SK-N-SH treated with all-trans-retinoic acid at 6 μM for 48 hours (cell line): ENCODE results near the gene COL24A1.

Source experiments
- ATAC-seq: fragments of 200-7000 bp; cut with Tn5 transposase; 3 replicates; pipeline ENCODE4 v1.9.1; 2020; ENCODE audit warnings: mild to moderate bottlenecking, moderate library complexity
- ARNTL ChIP-seq: fragments of 450-650 bp; formaldehyde crosslinking; IDR thresholded peaks from 2 replicates; pipeline ENCODE4 v1.5.0; 2020; ENCODE audit warnings: low read depth, mild to moderate bottlenecking, moderate library complexity, borderline replicate concordance
- BACH2 ChIP-seq: fragments of 250-450 bp; sonication (Bioruptor Pico); IDR thresholded peaks from 2 replicates; pipeline ENCODE4 v1.9.0; 2021; ENCODE audit warnings: mild to moderate bottlenecking, borderline replicate concordance
- CSDC2 ChIP-seq: fragments of 250-450 bp; sonication (Bioruptor Pico); IDR thresholded peaks from 2 replicates; pipeline ENCODE4 v1.5.0; 2020; ENCODE audit warnings: mild to moderate bottlenecking, moderate library complexity
- CSRNP3 ChIP-seq: fragments of 250-450 bp; sonication (Bioruptor Pico); IDR thresholded peaks from 2 replicates; pipeline ENCODE4 v1.5.1; 2021; ENCODE audit warnings: mild to moderate bottlenecking, moderate library complexity
- ESRRG ChIP-seq: fragments of 250-450 bp; sonication (Bioruptor Pico); IDR thresholded peaks from 2 replicates; pipeline ENCODE4 v1.6.1; 2021; ENCODE audit warnings: mild to moderate bottlenecking
- GLIS3 ChIP-seq: fragments of 250-450 bp; sonication (Bioruptor Pico); IDR thresholded peaks from 2 replicates; pipeline ENCODE4 v1.5.0; 2020; ENCODE audit warnings: mild to moderate bottlenecking, moderate library complexity
- ISL1 ChIP-seq: fragments of 250-450 bp; sonication (Bioruptor Pico); IDR thresholded peaks from 2 replicates; pipeline ENCODE4 v2.1.2; 2022; ENCODE audit warnings: mild to moderate bottlenecking, moderate library complexity
- OSR1 ChIP-seq: fragments of 250-450 bp; sonication (Bioruptor Pico); IDR thresholded peaks from 2 replicates; pipeline ENCODE4 v1.8.0; 2022; ENCODE audit warnings: moderate library complexity, mild to moderate bottlenecking, inconsistent platforms
- PATZ1 ChIP-seq: fragments of 250-450 bp; sonication (Bioruptor Pico); IDR thresholded peaks from 2 replicates; pipeline ENCODE4 v1.8.0; 2020; ENCODE audit warnings: mild to moderate bottlenecking, moderate library complexity, borderline replicate concordance
- POU6F1 ChIP-seq: fragments of 250-450 bp; sonication (Bioruptor Pico); IDR thresholded peaks from 2 replicates; pipeline ENCODE4 v1.8.0; 2021; ENCODE audit warnings: low read depth, mild to moderate bottlenecking, moderate library complexity, borderline replicate concordance
- PPARA ChIP-seq: fragments of 250-450 bp; sonication (Bioruptor Pico); IDR thresholded peaks from 2 replicates; pipeline ENCODE4 v1.5.0; 2020; ENCODE audit warnings: mild to moderate bottlenecking, borderline replicate concordance
- RARB ChIP-seq: fragments of 250-450 bp; sonication (Bioruptor Pico); IDR thresholded peaks from 2 replicates; pipeline ENCODE4 v1.8.0; 2021; ENCODE audit warnings: mild to moderate bottlenecking, moderate library complexity
- SNAI2 ChIP-seq: fragments of 250-450 bp; sonication (Bioruptor Pico); IDR thresholded peaks from 2 replicates; pipeline ENCODE4 v1.5.0; 2020; ENCODE audit warnings: mild to moderate bottlenecking, moderate library complexity
- TCF4 ChIP-seq: fragments of 250-450 bp; sonication (Bioruptor Pico); IDR thresholded peaks from 2 replicates; pipeline ENCODE4 v1.8.0; 2021; ENCODE audit warnings: mild to moderate bottlenecking, moderate library complexity, borderline replicate concordance
- TSHZ2 ChIP-seq: fragments of 250-450 bp; sonication (Bioruptor Pico); IDR thresholded peaks from 2 replicates; pipeline ENCODE4 v1.5.0; 2020; ENCODE audit warnings: mild to moderate bottlenecking, moderate library complexity
- ZC3H10 ChIP-seq: fragments of 250-450 bp; sonication (Bioruptor Pico); IDR thresholded peaks from 2 replicates; pipeline ENCODE4 v1.5.1; 2021; ENCODE audit warnings: mild to moderate bottlenecking, moderate library complexity
- ZFP3 ChIP-seq: fragments of 250-450 bp; sonication (Bioruptor Pico); IDR thresholded peaks from 2 replicates; pipeline ENCODE4 v1.5.0; 2020; ENCODE audit warnings: mild to moderate bottlenecking, moderate library complexity
- ZFP30 ChIP-seq: fragments of 450-650 bp; formaldehyde crosslinking; IDR thresholded peaks from 2 replicates; pipeline ENCODE4 v1.5.0; 2022; ENCODE audit warnings: mild to moderate bottlenecking, moderate library complexity
- ZNF565 ChIP-seq: fragments of 450-650 bp; formaldehyde crosslinking; conservative IDR thresholded peaks from 2 replicates; pipeline ENCODE4 v1.5.0; 2020; ENCODE audit warnings: low read depth, mild to moderate bottlenecking, moderate library complexity
- ZNF70 ChIP-seq: fragments of 450-650 bp; formaldehyde crosslinking; IDR thresholded peaks from 2 replicates; pipeline ENCODE4 v1.5.0; 2020; ENCODE audit warnings: mild to moderate bottlenecking, moderate library complexity
- ZNF8 ChIP-seq: fragments of 450-650 bp; formaldehyde crosslinking; IDR thresholded peaks from 2 replicates; pipeline ENCODE4 v1.5.0; 2020; ENCODE audit warnings: mild to moderate bottlenecking, moderate library complexity
- TF ChIP-seq, protein P1 (sequence below): fragments of 250-450 bp; sonication (Bioruptor Pico); IDR thresholded peaks from 2 replicates; pipeline ENCODE4 v1.5.1; 2020; ENCODE audit warnings: low read depth, mild to moderate bottlenecking, moderate library complexity

COL24A1 gene

DNA sequence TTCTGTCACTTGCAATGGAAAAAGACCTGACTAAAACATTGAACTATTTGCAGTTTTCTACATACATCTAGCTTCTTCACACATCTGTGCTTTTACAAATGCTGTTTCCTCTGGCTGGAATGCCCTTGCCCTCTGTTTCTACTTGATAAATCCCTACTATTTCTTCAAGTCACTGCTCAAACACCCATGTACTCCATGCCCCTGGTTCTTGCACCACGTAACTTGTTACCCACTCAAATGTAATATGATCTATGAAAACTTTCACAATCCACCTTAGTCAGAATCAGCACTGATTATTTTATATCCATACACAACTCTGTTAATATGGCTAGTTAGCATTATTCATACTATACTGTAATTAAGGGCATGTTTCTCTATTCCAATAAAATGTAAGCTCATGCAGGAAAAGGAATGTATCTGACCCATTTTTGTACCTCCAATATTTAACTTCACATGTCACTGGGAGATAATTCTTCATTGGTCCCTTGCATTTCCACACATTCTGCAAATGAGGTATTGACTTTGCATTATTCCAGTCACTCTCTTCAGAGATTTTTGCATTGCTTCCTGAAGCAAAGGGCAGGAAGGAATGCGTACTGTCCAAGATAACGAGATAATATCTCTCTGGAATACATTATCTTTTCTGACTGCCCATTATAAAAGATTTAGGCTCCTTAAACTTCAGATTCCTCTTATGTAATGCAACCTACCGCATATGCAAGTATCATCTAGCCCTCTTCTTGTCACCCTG lies 158.3 kb downstream of the COL24A1 start:
- no peak for ATAC-seq
- TF ChIP-seq ARNTL (CRISPR knock-in tag) (no peak), ZFP3 (CRISPR knock-in tag) (no peak), ZNF565 (CRISPR knock-in tag) (no peak), ZFP30 (CRISPR knock-in tag) (no peak), RARB (CRISPR knock-in tag) (no peak)

GRCh38 chr1:85992791-85993190 lies 163.8 kb downstream of the COL24A1 start:
- TF ChIP-seq GLIS3 (CRISPR knock-in tag) (no peak), PPARA (CRISPR knock-in tag) (no peak), POU6F1 (no peak), ARNTL (CRISPR knock-in tag) (no peak), ZFP3 (CRISPR knock-in tag) (no peak), OSR1 (CRISPR knock-in tag) (no peak), RARB (CRISPR knock-in tag) (no peak), ZNF70 (CRISPR knock-in tag) (no peak), TSHZ2 (CRISPR knock-in tag) (no peak), ZFP30 (CRISPR knock-in tag) (no peak)
- ATAC-seq: no peak

- TF ChIP-seq, protein P1, sequence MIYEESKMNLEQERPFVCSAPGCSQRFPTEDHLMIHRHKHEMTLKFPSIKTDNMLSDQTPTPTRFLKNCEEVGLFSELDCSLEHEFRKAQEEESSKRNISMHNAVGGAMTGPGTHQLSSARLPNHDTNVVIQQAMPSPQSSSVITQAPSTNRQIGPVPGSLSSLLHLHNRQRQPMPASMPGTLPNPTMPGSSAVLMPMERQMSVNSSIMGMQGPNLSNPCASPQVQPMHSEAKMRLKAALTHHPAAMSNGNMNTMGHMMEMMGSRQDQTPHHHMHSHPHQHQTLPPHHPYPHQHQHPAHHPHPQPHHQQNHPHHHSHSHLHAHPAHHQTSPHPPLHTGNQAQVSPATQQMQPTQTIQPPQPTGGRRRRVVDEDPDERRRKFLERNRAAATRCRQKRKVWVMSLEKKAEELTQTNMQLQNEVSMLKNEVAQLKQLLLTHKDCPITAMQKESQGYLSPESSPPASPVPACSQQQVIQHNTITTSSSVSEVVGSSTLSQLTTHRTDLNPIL (CRISPR knock-in tag): no peak
- TF ChIP-seq TCF4: no peak
- no peak for TF ChIP-seq RARB (CRISPR knock-in tag)
- no peak for TF ChIP-seq ZFP3 (CRISPR knock-in tag)
- TF ChIP-seq ISL1 (CRISPR knock-in tag): no peak
- no peak for TF ChIP-seq GLIS3 (CRISPR knock-in tag)
- no peak for TF ChIP-seq CSDC2 (CRISPR knock-in tag)
- TF ChIP-seq PATZ1 (CRISPR knock-in tag): no peak
- TF ChIP-seq POU6F1: no peak
- TF ChIP-seq CSRNP3 (CRISPR knock-in tag): no peak
- no peak for TF ChIP-seq OSR1 (CRISPR knock-in tag)
- no peak for TF ChIP-seq ZC3H10 (CRISPR knock-in tag)
- no peak for TF ChIP-seq ARNTL (CRISPR knock-in tag)
- TF ChIP-seq ESRRG (CRISPR knock-in tag): no peak
- no peak for TF ChIP-seq BACH2 (CRISPR knock-in tag)
- no peak for TF ChIP-seq SNAI2
- TF ChIP-seq PPARA (CRISPR knock-in tag): no peak
- TF ChIP-seq TSHZ2 (CRISPR knock-in tag): no peak
- no peak for TF ChIP-seq ZNF70 (CRISPR knock-in tag)
- no peak for TF ChIP-seq ZNF8 (CRISPR knock-in tag)
- no peak for ATAC-seq
Observed at GRCh38 chr1:85991261-85991660, 165.3 kb downstream of the COL24A1 start.
